Measurements from ENCODE around the gene STK32B. TPM values are rescaled to one million over a fixed set of nuclear protein-coding genes. Genes with fewer than 3 reads are reported as not detected.

The STK32B gene
- total and polyA plus RNA-seq, 2 of the 8 experiments (the other 6 are each of a cell fraction or from before 2014, with no cell fraction given): 2.3 to 2.5 TPM

DNA sequence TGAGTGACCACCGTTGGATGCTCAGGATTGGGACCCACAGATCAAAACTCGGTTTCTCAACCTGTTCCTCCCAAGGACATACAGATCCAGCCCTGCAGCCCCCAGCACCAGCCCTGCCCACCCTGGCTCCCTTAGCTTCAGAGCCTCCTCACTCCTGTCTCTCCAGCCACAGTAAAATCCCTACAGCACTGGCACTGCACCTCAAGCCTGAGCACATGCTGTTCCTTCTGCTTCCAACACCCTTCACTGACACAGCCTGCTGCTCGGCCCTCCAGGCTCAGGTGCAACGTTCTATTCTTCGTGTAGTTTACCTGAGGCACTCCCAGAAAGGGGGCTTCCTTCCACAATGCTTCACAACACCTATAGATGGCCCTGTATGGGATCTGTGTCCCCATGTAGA is 493.5 kb downstream of the STK32B start (continued):
- TF ChIP-seq, protein P1, sequence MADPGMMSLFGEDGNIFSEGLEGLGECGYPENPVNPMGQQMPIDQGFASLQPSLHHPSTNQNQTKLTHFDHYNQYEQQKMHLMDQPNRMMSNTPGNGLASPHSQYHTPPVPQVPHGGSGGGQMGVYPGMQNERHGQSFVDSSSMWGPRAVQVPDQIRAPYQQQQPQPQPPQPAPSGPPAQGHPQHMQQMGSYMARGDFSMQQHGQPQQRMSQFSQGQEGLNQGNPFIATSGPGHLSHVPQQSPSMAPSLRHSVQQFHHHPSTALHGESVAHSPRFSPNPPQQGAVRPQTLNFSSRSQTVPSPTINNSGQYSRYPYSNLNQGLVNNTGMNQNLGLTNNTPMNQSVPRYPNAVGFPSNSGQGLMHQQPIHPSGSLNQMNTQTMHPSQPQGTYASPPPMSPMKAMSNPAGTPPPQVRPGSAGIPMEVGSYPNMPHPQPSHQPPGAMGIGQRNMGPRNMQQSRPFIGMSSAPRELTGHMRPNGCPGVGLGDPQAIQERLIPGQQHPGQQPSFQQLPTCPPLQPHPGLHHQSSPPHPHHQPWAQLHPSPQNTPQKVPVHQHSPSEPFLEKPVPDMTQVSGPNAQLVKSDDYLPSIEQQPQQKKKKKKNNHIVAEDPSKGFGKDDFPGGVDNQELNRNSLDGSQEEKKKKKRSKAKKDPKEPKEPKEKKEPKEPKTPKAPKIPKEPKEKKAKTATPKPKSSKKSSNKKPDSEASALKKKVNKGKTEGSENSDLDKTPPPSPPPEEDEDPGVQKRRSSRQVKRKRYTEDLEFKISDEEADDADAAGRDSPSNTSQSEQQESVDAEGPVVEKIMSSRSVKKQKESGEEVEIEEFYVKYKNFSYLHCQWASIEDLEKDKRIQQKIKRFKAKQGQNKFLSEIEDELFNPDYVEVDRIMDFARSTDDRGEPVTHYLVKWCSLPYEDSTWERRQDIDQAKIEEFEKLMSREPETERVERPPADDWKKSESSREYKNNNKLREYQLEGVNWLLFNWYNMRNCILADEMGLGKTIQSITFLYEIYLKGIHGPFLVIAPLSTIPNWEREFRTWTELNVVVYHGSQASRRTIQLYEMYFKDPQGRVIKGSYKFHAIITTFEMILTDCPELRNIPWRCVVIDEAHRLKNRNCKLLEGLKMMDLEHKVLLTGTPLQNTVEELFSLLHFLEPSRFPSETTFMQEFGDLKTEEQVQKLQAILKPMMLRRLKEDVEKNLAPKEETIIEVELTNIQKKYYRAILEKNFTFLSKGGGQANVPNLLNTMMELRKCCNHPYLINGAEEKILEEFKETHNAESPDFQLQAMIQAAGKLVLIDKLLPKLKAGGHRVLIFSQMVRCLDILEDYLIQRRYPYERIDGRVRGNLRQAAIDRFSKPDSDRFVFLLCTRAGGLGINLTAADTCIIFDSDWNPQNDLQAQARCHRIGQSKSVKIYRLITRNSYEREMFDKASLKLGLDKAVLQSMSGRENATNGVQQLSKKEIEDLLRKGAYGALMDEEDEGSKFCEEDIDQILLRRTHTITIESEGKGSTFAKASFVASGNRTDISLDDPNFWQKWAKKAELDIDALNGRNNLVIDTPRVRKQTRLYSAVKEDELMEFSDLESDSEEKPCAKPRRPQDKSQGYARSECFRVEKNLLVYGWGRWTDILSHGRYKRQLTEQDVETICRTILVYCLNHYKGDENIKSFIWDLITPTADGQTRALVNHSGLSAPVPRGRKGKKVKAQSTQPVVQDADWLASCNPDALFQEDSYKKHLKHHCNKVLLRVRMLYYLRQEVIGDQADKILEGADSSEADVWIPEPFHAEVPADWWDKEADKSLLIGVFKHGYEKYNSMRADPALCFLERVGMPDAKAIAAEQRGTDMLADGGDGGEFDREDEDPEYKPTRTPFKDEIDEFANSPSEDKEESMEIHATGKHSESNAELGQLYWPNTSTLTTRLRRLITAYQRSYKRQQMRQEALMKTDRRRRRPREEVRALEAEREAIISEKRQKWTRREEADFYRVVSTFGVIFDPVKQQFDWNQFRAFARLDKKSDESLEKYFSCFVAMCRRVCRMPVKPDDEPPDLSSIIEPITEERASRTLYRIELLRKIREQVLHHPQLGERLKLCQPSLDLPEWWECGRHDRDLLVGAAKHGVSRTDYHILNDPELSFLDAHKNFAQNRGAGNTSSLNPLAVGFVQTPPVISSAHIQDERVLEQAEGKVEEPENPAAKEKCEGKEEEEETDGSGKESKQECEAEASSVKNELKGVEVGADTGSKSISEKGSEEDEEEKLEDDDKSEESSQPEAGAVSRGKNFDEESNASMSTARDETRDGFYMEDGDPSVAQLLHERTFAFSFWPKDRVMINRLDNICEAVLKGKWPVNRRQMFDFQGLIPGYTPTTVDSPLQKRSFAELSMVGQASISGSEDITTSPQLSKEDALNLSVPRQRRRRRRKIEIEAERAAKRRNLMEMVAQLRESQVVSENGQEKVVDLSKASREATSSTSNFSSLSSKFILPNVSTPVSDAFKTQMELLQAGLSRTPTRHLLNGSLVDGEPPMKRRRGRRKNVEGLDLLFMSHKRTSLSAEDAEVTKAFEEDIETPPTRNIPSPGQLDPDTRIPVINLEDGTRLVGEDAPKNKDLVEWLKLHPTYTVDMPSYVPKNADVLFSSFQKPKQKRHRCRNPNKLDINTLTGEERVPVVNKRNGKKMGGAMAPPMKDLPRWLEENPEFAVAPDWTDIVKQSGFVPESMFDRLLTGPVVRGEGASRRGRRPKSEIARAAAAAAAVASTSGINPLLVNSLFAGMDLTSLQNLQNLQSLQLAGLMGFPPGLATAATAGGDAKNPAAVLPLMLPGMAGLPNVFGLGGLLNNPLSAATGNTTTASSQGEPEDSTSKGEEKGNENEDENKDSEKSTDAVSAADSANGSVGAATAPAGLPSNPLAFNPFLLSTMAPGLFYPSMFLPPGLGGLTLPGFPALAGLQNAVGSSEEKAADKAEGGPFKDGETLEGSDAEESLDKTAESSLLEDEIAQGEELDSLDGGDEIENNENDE (IDR thresholded peaks at IDR 0.05; ENCODE audit: insufficient replicate concordance, low read length): no peak
- TF ChIP-seq GTF2F1 (IDR thresholded peaks at IDR 0.05; ENCODE audit: borderline replicate concordance, low read depth, low read length): no peak
- TF ChIP-seq, protein P2, sequence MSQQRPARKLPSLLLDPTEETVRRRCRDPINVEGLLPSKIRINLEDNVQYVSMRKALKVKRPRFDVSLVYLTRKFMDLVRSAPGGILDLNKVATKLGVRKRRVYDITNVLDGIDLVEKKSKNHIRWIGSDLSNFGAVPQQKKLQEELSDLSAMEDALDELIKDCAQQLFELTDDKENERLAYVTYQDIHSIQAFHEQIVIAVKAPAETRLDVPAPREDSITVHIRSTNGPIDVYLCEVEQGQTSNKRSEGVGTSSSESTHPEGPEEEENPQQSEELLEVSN (IDR thresholded peaks at IDR 0.05): no peak
- no peak for TF ChIP-seq HDAC6 (IDR thresholded peaks at IDR 0.05; ENCODE audit: low read depth, low read length)
- TF ChIP-seq RXRA (IDR thresholded peaks at IDR 0.05; ENCODE audit: insufficient read depth, low read depth, low read length): no peak
- no peak for TF ChIP-seq POLR2AphosphoS5 (IDR thresholded peaks at IDR 0.05; ENCODE audit: low read depth, low read length)
- no peak for TF ChIP-seq RBBP5 (IDR thresholded peaks at IDR 0.05; ENCODE audit: borderline replicate concordance, low read depth, low read length)
- TF ChIP-seq TEAD4 (IDR thresholded peaks at IDR 0.05; ENCODE audit: low read depth, low read length): no peak
- TF ChIP-seq RNF2 (IDR thresholded peaks at IDR 0.05; ENCODE audit: borderline replicate concordance, low read depth, low read length, missing control alignments, poor library complexity, severe bottlenecking): no peak
- TF ChIP-seq BCL11A (IDR thresholded peaks at IDR 0.05; ENCODE audit: low read depth in 2 of 2, low read length in 2 of 2): no peak
- no peak for TF ChIP-seq POLR2A (IDR thresholded peaks at IDR 0.05; ENCODE audit: control extremely low read depth in 1 of 2, low read depth in 2 of 2, low read length in 2 of 2)
- no peak for TF ChIP-seq CHD1 (IDR thresholded peaks at IDR 0.05; ENCODE audit: low read depth, low read length)

Measured in H1 (cell line).